Hematopoietic multipotent progenitor cell treated with erythropoietin and hydrocortisone succinate and interleukin-3 and kit ligand, for 8 days (in vitro differentiated cells): Measurements from ENCODE around the gene TBXAS1.
"Not testable (repeated sequence)": the region's sequence is repeated elsewhere in the genome, so short reads cannot be mapped to it uniquely, and the experiment has no call there.

Experiments
- DNase-seq: peaks from one replicate; pipeline ENCODE4 v3.0.0-alpha.2; 2015

The TBXAS1 gene

GRCh38 chr7:139895141-139895829 is 66.2 kb downstream of the TBXAS1 start:
- DNase-seq, result no peak

- DNase-seq, result no peak
Measured at GRCh38 chr7:139896288-139896687, 67.2 kb downstream of the TBXAS1 start.

GRCh38 chr7:139896831-139897230 is 67.8 kb downstream of the TBXAS1 start:
- DNase-seq, result no peak

DNA sequence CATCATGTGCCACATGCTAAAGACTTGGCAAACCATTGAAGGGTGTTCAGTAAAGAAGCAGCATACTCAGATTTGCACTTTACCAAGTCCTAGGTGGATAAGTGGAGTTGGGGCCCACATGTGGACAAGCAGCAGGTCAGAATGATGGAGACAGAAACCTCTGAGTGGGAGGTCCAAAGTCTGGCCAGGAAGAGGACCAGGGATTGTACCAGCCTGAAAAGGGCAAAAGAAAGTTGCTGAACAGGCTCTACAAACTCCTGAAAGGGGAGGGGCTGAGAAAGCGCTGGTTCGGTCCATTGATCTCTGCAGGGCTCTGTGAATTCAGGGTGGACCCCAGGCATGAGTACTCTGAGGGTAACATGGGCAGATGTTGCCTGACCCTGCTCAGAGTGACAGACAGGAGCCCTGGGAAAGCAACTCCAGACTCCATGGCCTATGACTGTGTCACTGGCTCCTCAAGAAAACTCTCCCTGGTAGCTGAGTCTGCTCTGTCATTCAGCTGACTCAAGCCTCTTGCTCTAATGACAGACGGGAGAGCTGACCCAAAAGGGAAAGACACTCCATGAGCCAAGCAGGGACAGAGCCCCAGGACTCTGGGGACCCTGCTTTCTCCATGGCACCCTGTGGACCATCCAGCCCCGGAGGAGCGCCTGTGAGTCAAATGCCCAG is 68.5 kb downstream of the TBXAS1 start:
- DNase-seq, result no peak

DNA sequence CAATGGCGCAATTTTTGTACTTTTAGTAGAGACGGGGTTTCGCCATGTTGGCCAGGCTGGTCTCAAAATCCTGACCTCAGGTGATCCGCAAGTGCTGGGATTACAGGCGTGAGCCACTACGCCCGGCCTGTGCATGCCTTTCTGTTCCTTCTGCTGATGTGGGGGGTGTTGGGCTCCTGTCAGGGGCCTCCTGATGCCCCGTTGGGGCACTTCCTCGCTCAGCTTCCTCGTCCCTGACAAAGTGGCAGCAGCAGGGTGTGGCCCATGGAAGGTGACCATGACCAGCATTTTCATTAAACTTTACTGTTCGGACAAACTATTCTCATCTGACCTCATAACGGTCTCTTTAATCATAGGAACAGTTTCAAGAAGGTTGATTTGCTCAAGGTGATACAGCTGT is 69.4 kb downstream of the TBXAS1 start:
- DNase-seq, result no peak

- DNase-seq, result no peak
Measured at GRCh38 chr7:139899328-139899955, 70.4 kb downstream of the TBXAS1 start.

- DNase-seq, result no peak
Measured at GRCh38 chr7:139900326-139900725, 71.3 kb downstream of the TBXAS1 start.

DNA sequence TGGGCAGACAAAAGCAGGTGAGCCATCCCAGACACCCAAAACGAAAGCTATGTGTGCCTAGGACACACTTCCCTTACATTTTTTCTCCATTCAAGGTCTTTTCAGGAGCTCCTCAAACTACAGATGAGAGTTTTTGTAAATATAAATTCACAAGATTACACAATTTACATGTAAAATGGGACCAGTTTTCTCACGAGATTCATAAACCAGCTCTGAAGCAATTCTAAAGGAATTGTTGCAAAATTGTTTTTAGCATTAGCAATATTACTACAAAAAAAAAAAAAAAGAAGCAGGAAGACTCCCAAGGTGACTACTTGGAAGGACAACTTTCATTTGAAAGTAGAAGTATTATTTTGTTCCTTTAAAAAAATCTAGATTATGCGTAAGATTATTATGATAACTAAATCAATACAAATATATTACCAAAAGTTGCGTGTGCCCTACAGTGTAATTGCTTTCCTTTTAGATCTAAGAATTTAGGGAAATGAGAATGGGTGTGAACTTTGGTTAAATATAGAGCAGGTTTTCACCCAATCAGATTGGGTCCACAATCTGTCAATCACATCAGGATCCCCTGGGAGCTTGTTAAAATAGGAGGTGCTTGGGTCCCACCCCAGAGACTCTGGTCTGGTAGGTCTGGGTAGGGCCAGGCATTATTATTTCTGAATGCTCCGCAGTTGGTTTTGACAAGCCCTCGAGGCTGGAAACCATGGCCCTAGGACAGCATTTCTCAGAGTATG is 72.2 kb downstream of the TBXAS1 start:
- no peak for DNase-seq

DNA sequence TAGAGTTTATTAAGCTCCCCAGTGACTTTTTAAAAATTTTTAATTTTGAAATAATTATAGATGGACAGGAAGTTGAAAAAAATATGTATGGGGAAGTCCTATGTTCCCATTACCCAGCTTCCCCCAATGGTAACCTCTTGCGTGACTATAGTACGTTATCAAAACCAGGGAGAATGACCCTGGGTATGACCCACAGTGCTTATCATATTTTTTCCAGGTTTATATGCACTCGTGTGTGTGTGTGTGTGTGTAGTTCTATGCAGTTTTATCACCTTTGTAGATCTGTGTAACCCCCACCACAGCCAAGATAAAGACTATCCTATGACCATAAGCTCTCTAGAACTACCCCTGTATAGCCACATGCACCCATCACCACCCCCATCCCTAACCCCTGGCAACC is 72.8 kb downstream of the TBXAS1 start:
- peak; percentile 26 for DNase-seq

GRCh38 chr7:139902436-139903102 is 73.5 kb downstream of the TBXAS1 start:
- no peak for DNase-seq

DNA sequence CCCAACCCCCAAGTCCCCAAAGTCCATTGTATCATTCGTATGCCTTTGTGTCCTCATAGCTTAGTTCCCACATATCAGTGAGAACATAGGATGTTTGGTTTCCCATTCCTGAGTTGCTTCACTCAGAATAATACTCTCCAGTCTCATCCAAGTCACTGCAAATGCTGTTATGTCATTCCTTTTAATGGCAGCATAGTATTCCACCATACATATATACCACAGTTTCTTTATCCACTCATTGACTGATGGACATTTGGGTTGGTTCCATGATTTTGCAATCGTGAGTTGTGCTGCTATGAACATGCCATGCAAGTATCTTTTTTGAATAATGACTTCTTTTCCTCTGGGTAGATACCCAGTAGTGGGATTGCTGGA is 74.0 kb downstream of the TBXAS1 start:
- DNase-seq, result not testable (repeated sequence)

GRCh38 chr7:139906879-139907278 is 77.8 kb downstream of the TBXAS1 start:
- no peak for DNase-seq

DNA sequence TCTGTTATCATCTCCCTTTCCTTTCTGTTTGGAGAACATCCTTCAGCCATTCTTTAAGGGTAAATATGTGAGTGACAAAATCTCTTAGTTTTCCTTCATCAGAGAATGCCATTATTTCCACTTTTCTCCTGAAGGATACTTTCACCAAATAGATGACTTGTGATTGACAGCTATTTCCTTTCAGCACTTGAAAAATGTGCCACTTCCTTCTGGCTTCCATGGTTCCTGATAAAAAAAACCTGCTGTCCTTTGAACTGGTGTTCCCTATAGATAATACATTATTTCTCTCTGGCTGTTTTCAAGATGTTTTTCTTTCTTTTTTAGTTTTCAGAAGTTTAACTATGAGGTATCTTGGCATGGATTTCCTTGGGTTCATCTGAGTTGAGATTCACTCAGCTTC is 79.7 kb downstream of the TBXAS1 start:
- peak; percentile 73 for DNase-seq

DNA sequence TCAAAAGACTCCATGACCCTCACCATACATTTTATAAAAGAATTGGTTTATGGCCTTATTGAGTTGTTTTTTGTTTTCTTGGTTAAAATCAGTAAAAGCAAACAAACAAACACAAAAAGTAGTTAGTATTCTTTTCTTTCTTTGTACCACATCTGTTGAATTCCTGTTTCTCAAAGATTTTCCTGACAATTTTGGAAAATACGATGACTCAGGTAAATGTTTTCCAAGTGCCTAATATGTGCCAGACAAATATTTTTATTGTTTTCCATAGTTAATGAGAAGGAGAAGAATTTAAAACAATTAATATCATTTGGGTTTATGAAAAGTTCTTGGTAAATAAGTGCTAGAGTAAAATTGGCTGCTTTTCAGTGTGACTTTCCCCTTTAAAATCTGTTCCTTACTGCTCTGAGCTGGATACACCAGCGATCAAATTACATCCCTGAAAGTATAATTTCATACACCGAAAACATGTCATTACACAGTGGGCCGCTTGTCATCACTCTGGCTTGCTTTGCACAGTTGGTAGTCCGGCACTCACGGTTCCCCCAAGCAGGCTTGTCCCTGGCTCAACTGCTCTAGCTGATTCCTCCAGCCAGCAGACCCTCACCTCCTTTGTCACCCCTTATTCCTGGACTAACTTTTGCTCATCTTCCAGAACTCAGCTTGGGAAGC is 80.5 kb downstream of the TBXAS1 start:
- no peak for DNase-seq

DNA sequence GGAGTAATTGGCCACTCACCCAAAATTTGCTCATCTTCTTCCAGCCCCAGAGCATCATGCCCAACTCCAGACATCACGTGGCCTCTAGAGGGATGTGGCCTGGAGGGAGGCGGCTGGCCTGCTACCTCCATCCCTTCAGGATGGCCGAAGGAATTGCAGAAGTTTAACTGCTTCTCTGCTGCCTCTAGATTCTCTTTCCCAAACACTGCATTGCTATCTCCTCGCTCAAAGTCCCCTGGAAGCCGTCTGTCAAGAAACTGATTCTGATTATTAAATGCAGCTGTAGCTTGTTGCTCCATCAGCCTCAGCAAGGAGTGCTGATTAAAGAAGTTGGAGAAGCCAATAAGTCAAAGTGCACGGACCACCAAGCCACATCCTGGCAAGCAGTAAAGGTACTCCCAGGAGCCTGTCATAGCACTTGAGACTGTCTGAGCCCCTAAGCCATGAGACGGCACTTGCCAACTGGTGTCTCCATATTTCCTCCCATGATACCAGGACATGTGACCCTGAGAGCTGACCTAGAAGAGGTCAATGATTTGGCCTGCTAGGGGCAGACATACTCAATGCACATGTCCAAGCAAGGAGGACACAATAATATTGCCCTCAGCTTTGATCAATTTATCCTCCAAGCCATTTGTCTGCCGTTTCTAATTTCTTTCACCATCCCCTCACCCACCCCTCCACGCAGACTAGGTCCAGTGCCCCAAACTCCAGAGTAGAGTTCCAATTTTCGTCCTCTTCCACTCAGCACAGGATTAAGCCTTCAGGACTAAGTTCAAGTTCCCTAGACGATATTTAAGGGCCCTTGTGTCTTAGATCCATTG is 84.2 kb downstream of the TBXAS1 start:
- no peak for DNase-seq

DNA sequence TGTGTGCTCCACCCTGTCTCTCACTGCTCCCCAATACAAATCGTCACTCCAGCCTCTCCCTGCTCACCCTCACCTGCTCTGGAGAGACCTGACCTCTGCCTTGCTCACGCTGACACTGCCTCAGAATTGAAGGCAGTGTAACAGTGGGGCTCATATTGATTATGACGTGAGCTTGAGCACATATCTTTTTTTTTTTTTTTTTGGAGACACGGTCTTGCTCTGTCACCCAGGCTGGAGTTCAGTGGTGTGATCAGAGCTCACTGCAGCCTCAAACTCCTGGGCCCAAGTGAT is 84.7 kb downstream of the TBXAS1 start:
- no peak for DNase-seq

- DNase-seq, result peak; percentile 78
Measured at GRCh38 chr7:139914306-139915267, 85.5 kb downstream of the TBXAS1 start.

- peak; percentile 23 for DNase-seq
Measured at GRCh38 chr7:139915268-139915863, 86.3 kb downstream of the TBXAS1 start.

- peak; percentile 99 for DNase-seq
Measured at GRCh38 chr7:139915864-139916716, 87.0 kb downstream of the TBXAS1 start.
